ENCODE measurements around the gene BTBD7.

The BTBD7 gene

GRCh38 chr14:93206793-93207467 lies 125.9 kb downstream of the BTBD7 start, which contains the start of the genes GON7 and UBR7:
Gene GON7 (minus strand): TSS chr14:93207065. CDS start chr14:93207037, 28 bp downstream.
Gene UBR7 (plus strand): TSS chr14:93207256. CDS start chr14:93207292, 36 bp downstream.
- H3K9ac ChIP-seq (ENCODE audit: low read depth, low read length) = peak within 1 kb of the TSS; percentile 87
- peak within 1 kb of the TSS; percentile 98 for H3K4me3 ChIP-seq (ENCODE audit: low read length)
- peaks cover 15% of the 10 kb centered on the region for H3K4me1 ChIP-seq (ENCODE audit: control insufficient read depth, insufficient read depth, low read length)
- H3K27me3 ChIP-seq (ENCODE audit: control insufficient read depth, insufficient read depth, low read length) = no peaks in the 10 kb centered on the region
- H3K36me3 ChIP-seq (ENCODE audit: insufficient read depth, low read length) = peaks cover under 1% of the 10 kb centered on the region
- H3K9me3 ChIP-seq (replicated peaks; ENCODE audit: low read length) = no peaks in the 10 kb centered on the region
- H3K4me2 ChIP-seq (ENCODE audit: low read length) = peak within 1 kb of the TSS; percentile 92

- Histone ChIP-seq H3K4me3 (ENCODE audit: low read length) (no peak overlapping the region), H3K9ac (ENCODE audit: low read depth, low read length) (no peak overlapping the region), H3K4me2 (ENCODE audit: low read length) (no peak overlapping the region), H3K9me3 (replicated peaks; ENCODE audit: low read length) (no peaks in the 10 kb centered on the region), H3K4me1 (ENCODE audit: control insufficient read depth, insufficient read depth, low read length) (peaks cover 5% of the 10 kb centered on the region), H3K27me3 (ENCODE audit: control insufficient read depth, insufficient read depth, low read length) (no peaks in the 10 kb centered on the region), H3K36me3 (ENCODE audit: insufficient read depth, low read length) (peaks cover 6% of the 10 kb centered on the region)
These were observed 131.6 kb downstream of the BTBD7 start for GRCh38 chr14:93201155-93201704.

- no peak overlapping the region for H3K9ac ChIP-seq (ENCODE audit: low read depth, low read length)
- H3K4me2 ChIP-seq (ENCODE audit: low read length) = no peak overlapping the region
- no peaks in the 10 kb centered on the region for H3K27me3 ChIP-seq (ENCODE audit: control insufficient read depth, insufficient read depth, low read length)
- H3K4me1 ChIP-seq (ENCODE audit: control insufficient read depth, insufficient read depth, low read length) = no peaks in the 10 kb centered on the region
- H3K36me3 ChIP-seq (ENCODE audit: insufficient read depth, low read length) = peaks cover 6% of the 10 kb centered on the region
- no peak overlapping the region for H3K4me3 ChIP-seq (ENCODE audit: low read length)
- no peaks in the 10 kb centered on the region for H3K9me3 ChIP-seq (replicated peaks; ENCODE audit: low read length)
These were observed 132.3 kb downstream of the BTBD7 start for GRCh38 chr14:93200553-93200952.

- H3K9me3 ChIP-seq (replicated peaks; ENCODE audit: low read length) = no peaks in the 10 kb centered on the region
- no peak overlapping the region for H3K4me3 ChIP-seq (ENCODE audit: low read length)
- peaks cover 6% of the 10 kb centered on the region for H3K36me3 ChIP-seq (ENCODE audit: insufficient read depth, low read length)
- no peak overlapping the region for H3K9ac ChIP-seq (ENCODE audit: low read depth, low read length)
- H3K4me1 ChIP-seq (ENCODE audit: control insufficient read depth, insufficient read depth, low read length) = no peaks in the 10 kb centered on the region
- H3K27me3 ChIP-seq (ENCODE audit: control insufficient read depth, insufficient read depth, low read length) = no peaks in the 10 kb centered on the region
- H3K4me2 ChIP-seq (ENCODE audit: low read length) = no peak overlapping the region
These were observed 133.8 kb downstream of the BTBD7 start for GRCh38 chr14:93199031-93199430.

- Histone ChIP-seq H3K4me3 (ENCODE audit: low read length) (no peak overlapping the region), H3K4me2 (ENCODE audit: low read length) (no peak overlapping the region), H3K27me3 (ENCODE audit: control insufficient read depth, insufficient read depth, low read length) (no peaks in the 10 kb centered on the region), H3K36me3 (ENCODE audit: insufficient read depth, low read length) (peaks cover 6% of the 10 kb centered on the region), H3K9ac (ENCODE audit: low read depth, low read length) (no peak overlapping the region), H3K9me3 (replicated peaks; ENCODE audit: low read length) (no peaks in the 10 kb centered on the region), H3K4me1 (ENCODE audit: control insufficient read depth, insufficient read depth, low read length) (peaks cover 4% of the 10 kb centered on the region)
These were observed 137.4 kb downstream of the BTBD7 start for GRCh38 chr14:93195316-93195999.
